ENCODE data around the gene CENPX. TPM values are rescaled to one million over a fixed set of nuclear protein-coding genes. Genes with fewer than 3 reads are reported as not detected.
A peak's percentile ranks its signal among the peaks of the same experiment; 100 is the strongest.

The CENPX gene
- total and polyA plus RNA-seq, 2 of the 13 experiments (the other 11 are each of a cell fraction or from before 2014, with no cell fraction given): 92.7 to 170 TPM

DNA sequence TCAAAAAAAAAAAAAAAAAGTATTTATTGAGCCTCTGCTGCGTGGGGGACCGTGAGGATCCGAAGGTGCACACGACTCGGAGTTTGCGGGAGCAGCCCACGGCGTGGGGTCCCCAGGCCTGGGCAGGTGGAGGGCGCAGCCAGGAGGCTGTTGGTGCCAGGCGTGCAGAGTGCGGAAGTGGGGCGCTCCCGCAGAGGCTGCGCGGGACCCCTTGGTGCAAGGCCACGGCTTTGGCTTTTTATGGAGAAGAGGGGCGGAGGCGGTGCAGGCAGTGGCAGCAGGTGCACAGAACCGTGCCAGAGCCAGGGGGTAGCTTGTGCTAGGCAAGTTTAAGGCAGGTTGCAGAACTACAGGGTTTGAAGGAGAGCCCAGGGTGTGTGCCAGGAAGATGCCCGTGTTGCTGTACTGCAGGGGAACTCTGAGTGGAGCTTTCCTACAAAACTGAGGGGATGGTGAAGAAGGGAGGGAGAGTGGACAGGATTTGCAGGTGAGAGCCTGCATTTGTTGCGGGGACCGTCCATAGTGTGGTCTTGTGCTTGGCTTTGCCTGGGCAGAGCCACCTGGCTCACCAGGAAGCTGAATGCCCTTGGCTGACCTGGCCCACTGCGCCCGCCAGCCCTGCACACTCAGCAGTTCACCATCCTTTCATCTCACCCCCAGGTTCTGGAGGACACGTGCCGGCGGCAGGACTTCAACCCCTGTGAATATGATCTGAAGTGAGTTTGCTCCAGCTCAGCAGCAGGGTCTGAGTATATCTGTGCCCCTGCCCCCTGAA lies 44.0 kb downstream of the CENPX start (continued):
- TF ChIP-seq ZNF609 (CRISPR knock-in tag; IDR thresholded peaks at IDR 0.05; ENCODE audit: borderline replicate concordance) (no peak), ZNF263 (CRISPR knock-in tag; IDR thresholded peaks at IDR 0.05) (no peak), RNF2 (conservative IDR thresholded peaks at IDR 0.05; ENCODE audit: low read depth) (0 out of 2 replicates have a peak, but pooled peaks have one; percentile 25), MIER2 (CRISPR knock-in tag; IDR thresholded peaks at IDR 0.05) (no peak), ZNF430 (CRISPR knock-in tag; IDR thresholded peaks at IDR 0.05) (no peak), ZBTB7A (CRISPR knock-in tag; IDR thresholded peaks at IDR 0.05) (0 out of 2 replicates have a peak, but pooled peaks have one; percentile 44), NAIF1 (CRISPR knock-in tag; IDR thresholded peaks at IDR 0.05; ENCODE audit: borderline replicate concordance) (no peak), ZNF256 (CRISPR knock-in tag; conservative IDR thresholded peaks at IDR 0.05) (no peak), RORA (CRISPR knock-in tag; IDR thresholded peaks at IDR 0.05) (no peak), JDP2 (CRISPR knock-in tag; IDR thresholded peaks at IDR 0.05; ENCODE audit: borderline replicate concordance) (no peak), BCL6 (CRISPR knock-in tag; IDR thresholded peaks at IDR 0.05) (no peak; the same call in 1 of the 2 replicates), ZNF850 (CRISPR knock-in tag; conservative IDR thresholded peaks at IDR 0.05) (no peak), ZBTB21 (CRISPR knock-in tag; IDR thresholded peaks at IDR 0.05) (no peak), XRCC5 (optimal IDR thresholded peaks at IDR 0.05; ENCODE audit: low read length) (no peak), FOXJ3 (CRISPR knock-in tag; IDR thresholded peaks at IDR 0.05; ENCODE audit: borderline replicate concordance) (no peak), MXD3 (CRISPR knock-in tag; IDR thresholded peaks at IDR 0.05) (no peak), GTF3A (CRISPR knock-in tag; conservative IDR thresholded peaks at IDR 0.05) (no peak)
- TF ChIP-seq, protein P1, sequence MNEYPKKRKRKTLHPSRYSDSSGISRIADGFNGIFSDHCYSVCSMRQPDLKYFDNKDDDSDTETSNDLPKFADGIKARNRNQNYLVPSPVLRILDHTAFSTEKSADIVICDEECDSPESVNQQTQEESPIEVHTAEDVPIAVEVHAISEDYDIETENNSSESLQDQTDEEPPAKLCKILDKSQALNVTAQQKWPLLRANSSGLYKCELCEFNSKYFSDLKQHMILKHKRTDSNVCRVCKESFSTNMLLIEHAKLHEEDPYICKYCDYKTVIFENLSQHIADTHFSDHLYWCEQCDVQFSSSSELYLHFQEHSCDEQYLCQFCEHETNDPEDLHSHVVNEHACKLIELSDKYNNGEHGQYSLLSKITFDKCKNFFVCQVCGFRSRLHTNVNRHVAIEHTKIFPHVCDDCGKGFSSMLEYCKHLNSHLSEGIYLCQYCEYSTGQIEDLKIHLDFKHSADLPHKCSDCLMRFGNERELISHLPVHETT (CRISPR knock-in tag; conservative IDR thresholded peaks at IDR 0.05): no peak
- TF ChIP-seq, protein P2, sequence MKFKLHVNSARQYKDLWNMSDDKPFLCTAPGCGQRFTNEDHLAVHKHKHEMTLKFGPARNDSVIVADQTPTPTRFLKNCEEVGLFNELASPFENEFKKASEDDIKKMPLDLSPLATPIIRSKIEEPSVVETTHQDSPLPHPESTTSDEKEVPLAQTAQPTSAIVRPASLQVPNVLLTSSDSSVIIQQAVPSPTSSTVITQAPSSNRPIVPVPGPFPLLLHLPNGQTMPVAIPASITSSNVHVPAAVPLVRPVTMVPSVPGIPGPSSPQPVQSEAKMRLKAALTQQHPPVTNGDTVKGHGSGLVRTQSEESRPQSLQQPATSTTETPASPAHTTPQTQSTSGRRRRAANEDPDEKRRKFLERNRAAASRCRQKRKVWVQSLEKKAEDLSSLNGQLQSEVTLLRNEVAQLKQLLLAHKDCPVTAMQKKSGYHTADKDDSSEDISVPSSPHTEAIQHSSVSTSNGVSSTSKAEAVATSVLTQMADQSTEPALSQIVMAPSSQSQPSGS (CRISPR knock-in tag; IDR thresholded peaks at IDR 0.05): no peak
- TF ChIP-seq, protein P3, sequence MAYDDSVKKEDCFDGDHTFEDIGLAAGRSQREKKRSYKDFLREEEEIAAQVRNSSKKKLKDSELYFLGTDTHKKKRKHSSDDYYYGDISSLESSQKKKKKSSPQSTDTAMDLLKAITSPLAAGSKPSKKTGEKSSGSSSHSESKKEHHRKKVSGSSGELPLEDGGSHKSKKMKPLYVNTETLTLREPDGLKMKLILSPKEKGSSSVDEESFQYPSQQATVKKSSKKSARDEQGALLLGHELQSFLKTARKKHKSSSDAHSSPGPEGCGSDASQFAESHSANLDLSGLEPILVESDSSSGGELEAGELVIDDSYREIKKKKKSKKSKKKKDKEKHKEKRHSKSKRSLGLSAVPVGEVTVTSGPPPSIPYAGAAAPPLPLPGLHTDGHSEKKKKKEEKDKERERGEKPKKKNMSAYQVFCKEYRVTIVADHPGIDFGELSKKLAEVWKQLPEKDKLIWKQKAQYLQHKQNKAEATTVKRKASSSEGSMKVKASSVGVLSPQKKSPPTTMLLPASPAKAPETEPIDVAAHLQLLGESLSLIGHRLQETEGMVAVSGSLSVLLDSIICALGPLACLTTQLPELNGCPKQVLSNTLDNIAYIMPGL (CRISPR knock-in tag; IDR thresholded peaks at IDR 0.05; ENCODE audit: borderline replicate concordance in 1 of 2, low read depth in 1 of 2): no peak

Data from HepG2 (cell line).